Panc1 (cell line): ENCODE results near the gene TMEM130.

Source experiments
- CTCF ChIP-seq: fragments of 450-650 bp; IDR thresholded peaks from 2 replicates; pipeline ENCODE4 v1.5.1; 2017; ENCODE audit warnings: mild to moderate bottlenecking
- POLR2AphosphoS5 ChIP-seq: IDR thresholded peaks from 2 replicates; pipeline ENCODE4 v1.6.1; 2012; ENCODE audit warnings: mild to moderate bottlenecking, low read depth, low read length, moderate library complexity

- TF ChIP-seq CTCF (no peak), POLR2AphosphoS5 (no peak)
Observed at GRCh38 chr7:98810153-98810802, 59.5 kb downstream of the TMEM130 start.
